Astrocyte (in vitro differentiated cells and primary cell): ENCODE measurements around the gene LCK. TPM values are rescaled to one million over a fixed set of nuclear protein-coding genes. Genes with fewer than 3 reads are reported as not detected.

ENCODE experiments used
- DNase-seq: peaks from one replicate; pipeline ENCODE4 v3.0.0-alpha.2; 2010; ENCODE audit warnings: low read depth
- FAIRE-seq: peaks from 2 replicates; lab custom pipeline; 2011; peaks lifted over from hg19 to GRCh38; lab: Jason Lieb, UNC
- H2AFZ ChIP-seq: 2 replicates; pipeline ENCODE4 v1.6.0; 2012; ENCODE audit warnings: low read depth, low read length, inconsistent platforms
- H3K27ac ChIP-seq: 2 replicates; pipeline ENCODE4 v1.5.1; 2011; ENCODE audit warnings: low read depth, low read length, inconsistent platforms
- H3K27me3 ChIP-seq: 2 replicates; pipeline ENCODE4 v1.6.0; 2011; ENCODE audit warnings: low read length, inconsistent platforms; ENCODE audit not compliant: insufficient read depth
- H3K36me3 ChIP-seq: 2 replicates; pipeline ENCODE4 v1.5.1; 2011; ENCODE audit warnings: low read length, inconsistent platforms; ENCODE audit not compliant: insufficient read depth
- H3K4me1 ChIP-seq: 2 replicates; pipeline ENCODE4 v1.5.1; 2011; ENCODE audit warnings: low read length, inconsistent platforms; ENCODE audit not compliant: insufficient read depth
- H3K4me2 ChIP-seq: 2 replicates; pipeline ENCODE4 v1.6.0; 2012; ENCODE audit warnings: low read length, inconsistent platforms
- H3K4me3 ChIP-seq: 2 replicates; pipeline ENCODE4 v1.5.1; 2011; ENCODE audit warnings: low read depth, mild to moderate bottlenecking, low read length, inconsistent platforms; ENCODE audit not compliant: insufficient read depth
- H3K79me2 ChIP-seq: 2 replicates; pipeline ENCODE4 v1.6.0; 2012; ENCODE audit warnings: mild to moderate bottlenecking, low read length, inconsistent platforms; ENCODE audit not compliant: insufficient read depth
- H3K9ac ChIP-seq: 2 replicates; pipeline ENCODE4 v1.6.0; 2012; ENCODE audit warnings: mild to moderate bottlenecking, low read length, inconsistent platforms
- H3K9me3 ChIP-seq: 2 replicates; pipeline ENCODE4 v1.5.1; 2012; ENCODE audit warnings: low read depth, mild to moderate bottlenecking, low read length, inconsistent platforms; ENCODE audit not compliant: insufficient read depth
- H4K20me1 ChIP-seq: 2 replicates; pipeline ENCODE4 v1.6.0; 2012; ENCODE audit warnings: low read length, inconsistent platforms; ENCODE audit not compliant: insufficient read depth
- H3K27ac Mint-ChIP-seq: one replicate; pipeline ENCODE4 v1.8.0; 2021; ENCODE audit warnings: mild to moderate bottlenecking, mixed read lengths; ENCODE audit not compliant: unreplicated experiment
- H3K27me3 Mint-ChIP-seq: one replicate; pipeline ENCODE4 v1.8.0; 2021; ENCODE audit warnings: low read depth, mixed read lengths; ENCODE audit not compliant: unreplicated experiment
- H3K36me3 Mint-ChIP-seq: one replicate; pipeline ENCODE4 v1.8.0; 2021; ENCODE audit warnings: low read depth, mixed read lengths; ENCODE audit not compliant: unreplicated experiment
- H3K4me1 Mint-ChIP-seq: one replicate; pipeline ENCODE4 v1.8.0; 2021; ENCODE audit warnings: low read depth, mixed read lengths; ENCODE audit not compliant: unreplicated experiment
- H3K4me3 Mint-ChIP-seq: one replicate; pipeline ENCODE4 v1.8.0; 2021; ENCODE audit warnings: mild to moderate bottlenecking, moderate library complexity, mixed read lengths; ENCODE audit not compliant: unreplicated experiment
- H3K9me3 Mint-ChIP-seq: one replicate; pipeline ENCODE4 v1.8.0; 2021; ENCODE audit warnings: mild to moderate bottlenecking, mixed read lengths; ENCODE audit not compliant: unreplicated experiment
- CTCF ChIP-seq: IDR thresholded peaks from 2 replicates; pipeline ENCODE4 v1.5.1; 2011; ENCODE audit warnings: low read depth, mild to moderate bottlenecking, inconsistent platforms, low read length, moderate library complexity; ENCODE audit not compliant: insufficient read depth
- EZH2 ChIP-seq: IDR thresholded peaks from 2 replicates; pipeline ENCODE4 v1.6.1; 2012; ENCODE audit warnings: mild to moderate bottlenecking, low read length, inconsistent platforms; ENCODE audit not compliant: insufficient read depth
- total RNA-seq: library from RNA; stranded (reverse); gene quantifications from 2 replicates; pipeline ENCODE4 v1.2.1, GENCODE V29; 2021

The LCK gene
- total RNA-seq, 1 donor from 2014 or later: 0.30 TPM

GRCh38 chr1:32303358-32303757, 52.3 kb downstream of the LCK start:
- TF ChIP-seq CTCF (no peak), EZH2 (no peak)
- no peak for FAIRE-seq

GRCh38 chr1:32303997-32304622, 53.0 kb downstream of the LCK start:
- Histone ChIP-seq H3K79me2 (peaks cover 62% of the 10 kb centered on the region), H3K9ac (no peak overlapping the region), H3K27ac (no peak overlapping the region), H3K4me2 (no peak overlapping the region), H3K4me1 (no peaks in the 10 kb centered on the region), H3K27me3 (no peaks in the 10 kb centered on the region), H3K9me3 (no peaks in the 10 kb centered on the region), H2AFZ (no peak overlapping the region), H4K20me1 (peaks cover 51% of the 10 kb centered on the region), H3K4me3 (no peak overlapping the region), H3K36me3 (peaks cover 23% of the 10 kb centered on the region)
- no peak overlapping the region for H3K27ac Mint-ChIP-seq
- peaks cover 21% of the 10 kb centered on the region for H3K36me3 Mint-ChIP-seq
- DNase-seq (peak; percentile 51), FAIRE-seq (no peak)
- H3K4me1 Mint-ChIP-seq: peaks cover 6% of the 10 kb centered on the region
- no peaks in the 10 kb centered on the region for H3K9me3 Mint-ChIP-seq
- no peak for TF ChIP-seq EZH2
- TF ChIP-seq CTCF: no peak
- H3K27me3 Mint-ChIP-seq: no peaks in the 10 kb centered on the region
- peak overlapping the region; percentile 65 for H3K4me3 Mint-ChIP-seq

More at GRCh38 chr1:32303358-32303757, 52.3 kb downstream of the LCK start:
- Histone ChIP-seq H3K4me3 (no peak overlapping the region), H3K79me2 (peaks cover 63% of the 10 kb centered on the region), H3K9me3 (no peaks in the 10 kb centered on the region), H3K9ac (no peak overlapping the region), H4K20me1 (peaks cover 46% of the 10 kb centered on the region), H3K36me3 (peaks cover 23% of the 10 kb centered on the region), H3K27ac (no peak overlapping the region), H3K27me3 (no peaks in the 10 kb centered on the region), H3K4me1 (no peaks in the 10 kb centered on the region), H2AFZ (no peak overlapping the region), H3K4me2 (no peak overlapping the region)
- H3K9me3 Mint-ChIP-seq: no peaks in the 10 kb centered on the region
- H3K36me3 Mint-ChIP-seq: peaks cover 21% of the 10 kb centered on the region
- no peak for DNase-seq
- no peaks in the 10 kb centered on the region for H3K27me3 Mint-ChIP-seq
- H3K4me1 Mint-ChIP-seq: peaks cover 6% of the 10 kb centered on the region
- no peak overlapping the region for H3K27ac Mint-ChIP-seq
- no peak overlapping the region for H3K4me3 Mint-ChIP-seq

GRCh38 chr1:32305310-32305709, 54.2 kb downstream of the LCK start:
- Histone ChIP-seq H3K27ac (no peak overlapping the region), H3K9ac (no peak overlapping the region), H3K36me3 (peaks cover 23% of the 10 kb centered on the region), H3K4me3 (no peak overlapping the region), H2AFZ (no peak overlapping the region), H3K4me1 (no peaks in the 10 kb centered on the region), H3K9me3 (no peaks in the 10 kb centered on the region), H4K20me1 (peaks cover 55% of the 10 kb centered on the region), H3K4me2 (no peak overlapping the region), H3K79me2 (peaks cover 59% of the 10 kb centered on the region), H3K27me3 (no peaks in the 10 kb centered on the region)
- peaks cover 26% of the 10 kb centered on the region for H3K36me3 Mint-ChIP-seq
- H3K27ac Mint-ChIP-seq: no peak overlapping the region
- FAIRE-seq: no peak
- no peaks in the 10 kb centered on the region for H3K9me3 Mint-ChIP-seq
- H3K27me3 Mint-ChIP-seq: no peaks in the 10 kb centered on the region
- TF ChIP-seq CTCF (no peak), EZH2 (no peak)
- peaks cover 6% of the 10 kb centered on the region for H3K4me1 Mint-ChIP-seq
- DNase-seq: no peak
- H3K4me3 Mint-ChIP-seq: no peak overlapping the region
